Astrocyte of the cerebellum (primary cell): Measurements from ENCODE around the gene CBLL1.

Experiments used
- DNase-seq: peaks from one replicate; pipeline ENCODE4 v3.0.0-alpha.2; 2011; ENCODE audit warnings: low read depth
- H3K4me3 ChIP-seq: 2 replicates; pipeline ENCODE4 v1.5.1; 2011; ENCODE audit warnings: mild to moderate bottlenecking, low read depth, low read length, moderate library complexity
- CTCF ChIP-seq: IDR thresholded peaks from 2 replicates; pipeline ENCODE4 v1.5.1; 2012; ENCODE audit warnings: low read length, low read depth, moderate library complexity, mild to moderate bottlenecking; ENCODE audit errors: missing control alignments
- in situ Hi-C: cut with HindIII; loops from 2 replicates; pipeline ENCODE4 v1.10.0; 2017; ENCODE audit warnings: low sequenced_read_pairs

The CBLL1 gene

DNA sequence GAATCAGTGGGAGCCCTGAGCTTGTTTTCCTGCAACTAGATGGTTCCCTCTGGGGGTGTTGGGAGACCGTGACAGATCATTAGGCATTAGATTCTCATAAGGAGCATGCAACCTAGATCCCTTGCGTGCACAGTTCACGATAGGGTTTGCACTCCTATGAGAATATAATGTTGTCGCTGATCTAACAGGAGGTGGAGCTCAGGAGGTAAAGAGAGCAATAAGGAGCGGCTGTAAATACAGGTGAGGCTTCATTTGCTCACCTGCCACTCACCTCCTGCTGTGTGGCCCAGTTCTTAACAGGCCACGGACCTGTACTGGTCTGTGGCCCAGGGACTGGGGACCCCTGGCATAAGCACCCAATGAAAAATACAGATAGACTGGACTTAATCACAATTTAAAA lies 48.4 kb downstream of the CBLL1 start:
- TF ChIP-seq CTCF = no peak
- DNase-seq = no peak
- in situ Hi-C loops = no loop called here
- no peak overlapping the region for H3K4me3 ChIP-seq

DNA sequence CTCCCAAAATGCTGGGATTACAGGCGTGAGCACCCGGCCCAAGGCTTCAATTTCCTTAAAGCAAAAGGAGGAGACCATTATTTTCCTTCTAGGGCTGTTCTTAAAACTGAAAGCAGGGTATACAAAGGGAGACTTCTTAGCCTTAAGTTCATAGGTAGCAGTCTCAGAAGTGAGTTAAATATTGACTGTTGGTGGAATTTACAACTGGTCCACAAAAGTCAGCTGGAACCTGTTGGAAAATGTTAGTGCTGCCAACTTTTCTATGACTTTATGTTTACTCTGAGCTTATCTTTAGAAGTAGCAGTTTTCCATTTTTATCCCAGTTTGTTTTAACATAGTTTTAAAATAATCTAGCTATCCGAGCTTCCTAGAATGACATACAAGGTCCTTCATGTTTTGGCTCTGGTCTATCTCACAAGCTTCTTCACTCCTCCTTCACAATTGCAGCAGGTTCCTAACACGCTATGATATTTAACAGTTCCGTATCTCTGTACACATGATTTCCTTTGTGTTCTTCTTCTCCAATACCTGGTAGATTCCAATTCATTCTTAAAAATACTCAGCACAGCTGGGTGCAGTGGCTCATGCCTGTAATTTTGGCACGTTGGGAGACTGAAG lies 55.8 kb downstream of the CBLL1 start:
- no peak for DNase-seq
- in situ Hi-C loops = no loop called here
- TF ChIP-seq CTCF = no peak
- no peak overlapping the region for H3K4me3 ChIP-seq

DNA sequence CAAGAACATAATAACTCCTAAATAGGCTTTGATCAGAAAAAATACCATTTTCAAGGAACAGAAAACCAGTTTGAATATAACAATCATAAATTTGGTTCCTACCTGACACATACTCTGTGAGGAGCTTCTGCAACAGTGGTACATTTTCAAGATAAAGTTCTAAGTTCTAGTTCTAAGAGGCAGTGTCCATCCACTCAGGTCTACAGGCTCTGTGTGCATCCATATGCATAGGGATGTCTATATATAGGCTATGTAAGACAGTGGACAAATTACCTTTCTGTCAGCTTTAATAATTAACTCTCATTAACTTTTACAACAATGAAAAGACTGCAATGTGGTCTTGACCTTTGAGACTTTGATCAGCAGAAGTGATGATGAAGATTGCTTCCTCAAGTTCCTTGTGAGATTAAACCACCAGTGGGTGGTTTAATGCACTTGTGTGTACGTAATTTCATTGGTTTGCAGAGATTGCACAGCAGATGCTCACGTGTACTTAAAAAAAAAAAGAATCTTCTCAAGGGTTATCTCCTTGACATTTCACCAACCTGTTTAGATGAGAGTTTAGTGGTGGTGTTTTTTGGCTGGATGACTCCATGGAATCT lies 59.2 kb downstream of the CBLL1 start, which contains the start of gene SLC26A3:
SLC26A3 (minus strand) TSS at position 215 of the 602 bp plus-strand sequence. CDS start 8,714 bp downstream, outside the sequence.
- in situ Hi-C loops = no loop called here
- H3K4me3 ChIP-seq = no peak within 1 kb of the TSS
- TF ChIP-seq CTCF = no peak
- DNase-seq = no peak

DNA sequence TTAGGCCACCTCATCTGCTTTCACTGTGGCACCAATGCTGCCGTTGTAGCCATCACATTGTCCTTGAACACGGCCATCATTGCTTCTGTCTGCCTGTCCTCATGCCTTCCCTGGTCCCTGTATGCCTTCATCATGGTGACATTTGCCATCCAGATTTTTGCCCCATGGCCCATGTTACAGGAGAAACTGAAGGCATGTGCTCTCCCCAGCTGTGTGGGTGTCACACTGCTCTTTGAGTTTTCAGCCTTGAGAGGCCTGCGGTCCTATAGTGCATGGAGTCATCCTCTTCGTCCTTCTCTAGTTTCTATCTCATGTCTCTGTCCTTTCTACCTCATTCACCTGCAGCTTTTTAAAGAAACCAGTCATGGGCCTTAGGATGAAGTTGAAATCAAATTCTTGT lies 65.2 kb downstream of the CBLL1 start:
- no peak overlapping the region for H3K4me3 ChIP-seq
- in situ Hi-C loops = no loop called here
- DNase-seq = no peak
- TF ChIP-seq CTCF = no peak

GRCh38 chr7:107810626-107811025 lies 66.7 kb downstream of the CBLL1 start:
- no peak overlapping the region for H3K4me3 ChIP-seq
- TF ChIP-seq CTCF = no peak
- in situ Hi-C loops = no loop called here
- no peak for DNase-seq
